HG03103 (cell line): Measurements from ENCODE around the gene ELMO3.

Experiments used
- ATAC-seq: cut with Tn5 transposase; IDR thresholded peaks from one replicate; pipeline ENCODE4 v1.9.1; 2021; ENCODE audit warnings: low read depth; ENCODE audit not compliant: unreplicated experiment

The ELMO3 gene

DNA sequence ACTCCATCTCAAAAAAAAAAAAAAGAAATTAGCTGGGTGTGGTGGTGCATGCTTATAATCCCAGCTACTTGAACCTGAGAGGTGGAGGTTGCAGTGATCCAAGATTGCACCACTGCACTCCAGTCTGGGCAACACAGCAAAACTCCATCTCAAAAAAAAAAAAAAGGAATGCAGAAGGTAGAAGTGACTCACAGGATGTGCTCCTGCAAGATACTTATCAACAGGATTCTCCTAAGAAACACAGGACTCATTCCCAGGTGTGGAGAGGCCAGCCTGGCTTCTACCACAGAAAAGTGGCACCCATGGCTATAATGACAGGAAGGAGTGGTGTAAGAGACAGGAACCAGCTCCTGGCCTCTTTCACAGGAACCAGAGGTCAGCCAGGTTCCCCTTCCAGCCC, 13.8 kb downstream of the ELMO3 start:
- no peak for ATAC-seq

DNA sequence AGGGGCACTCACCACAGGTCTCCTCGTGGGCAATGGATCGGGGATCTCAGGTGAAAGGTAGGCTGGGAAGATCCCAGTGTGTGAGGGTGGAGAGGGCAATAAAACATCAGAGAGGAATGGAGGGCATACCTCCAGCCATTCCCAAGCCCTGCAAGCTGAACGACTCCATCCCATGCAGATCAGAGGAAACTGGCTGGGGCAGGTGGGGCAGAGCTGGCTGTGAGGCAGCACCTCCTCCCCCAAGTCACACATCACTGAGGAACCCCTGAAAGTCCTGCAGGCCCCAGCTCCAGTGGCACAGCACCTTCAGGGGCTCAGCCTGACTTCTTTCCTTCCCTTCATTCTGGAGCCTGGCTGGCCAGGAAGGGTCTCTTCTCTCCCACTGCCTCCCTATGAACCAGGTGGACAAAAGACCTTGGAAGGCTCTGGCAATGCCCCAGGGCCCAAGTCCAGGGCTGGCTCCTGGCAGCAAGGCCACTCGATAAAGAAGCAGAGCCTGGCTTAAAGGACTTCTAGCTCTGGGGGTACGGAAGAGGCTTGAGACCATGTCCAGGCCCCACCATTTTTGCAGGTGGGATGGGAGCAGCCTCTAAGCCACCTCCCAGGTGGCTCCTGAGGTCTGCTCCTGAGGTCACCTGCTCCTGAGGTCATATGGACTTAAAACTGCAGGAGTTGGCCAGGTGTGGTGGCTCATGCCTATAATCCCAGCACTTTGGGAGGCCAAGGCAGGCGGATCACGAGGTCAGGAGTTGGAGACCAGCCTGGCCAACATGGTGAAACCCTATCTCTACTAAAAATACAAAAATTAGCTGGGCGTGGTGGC, 14.5 kb downstream of the ELMO3 start:
- ATAC-seq = no peak

DNA sequence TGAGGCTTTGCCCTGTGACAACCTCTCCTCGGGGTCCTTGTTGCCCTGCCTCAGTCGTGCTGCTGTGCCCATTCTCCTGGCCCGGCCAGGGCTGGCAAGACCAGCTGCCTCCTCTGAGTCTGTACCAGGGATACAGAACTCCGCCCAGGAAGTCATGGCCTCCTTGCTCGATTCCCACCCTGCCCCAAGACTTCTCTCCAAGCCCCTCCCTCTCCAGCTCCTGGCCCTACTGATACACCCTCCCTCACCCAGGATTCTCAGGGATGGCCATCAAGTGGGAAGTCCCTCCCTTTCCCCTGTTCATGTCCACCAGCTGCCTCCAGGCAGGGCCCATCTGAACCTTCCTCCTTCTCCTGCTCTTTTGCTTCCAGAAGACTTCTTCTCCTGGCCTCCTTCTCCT, 16.8 kb downstream of the ELMO3 start:
- no peak for ATAC-seq

DNA sequence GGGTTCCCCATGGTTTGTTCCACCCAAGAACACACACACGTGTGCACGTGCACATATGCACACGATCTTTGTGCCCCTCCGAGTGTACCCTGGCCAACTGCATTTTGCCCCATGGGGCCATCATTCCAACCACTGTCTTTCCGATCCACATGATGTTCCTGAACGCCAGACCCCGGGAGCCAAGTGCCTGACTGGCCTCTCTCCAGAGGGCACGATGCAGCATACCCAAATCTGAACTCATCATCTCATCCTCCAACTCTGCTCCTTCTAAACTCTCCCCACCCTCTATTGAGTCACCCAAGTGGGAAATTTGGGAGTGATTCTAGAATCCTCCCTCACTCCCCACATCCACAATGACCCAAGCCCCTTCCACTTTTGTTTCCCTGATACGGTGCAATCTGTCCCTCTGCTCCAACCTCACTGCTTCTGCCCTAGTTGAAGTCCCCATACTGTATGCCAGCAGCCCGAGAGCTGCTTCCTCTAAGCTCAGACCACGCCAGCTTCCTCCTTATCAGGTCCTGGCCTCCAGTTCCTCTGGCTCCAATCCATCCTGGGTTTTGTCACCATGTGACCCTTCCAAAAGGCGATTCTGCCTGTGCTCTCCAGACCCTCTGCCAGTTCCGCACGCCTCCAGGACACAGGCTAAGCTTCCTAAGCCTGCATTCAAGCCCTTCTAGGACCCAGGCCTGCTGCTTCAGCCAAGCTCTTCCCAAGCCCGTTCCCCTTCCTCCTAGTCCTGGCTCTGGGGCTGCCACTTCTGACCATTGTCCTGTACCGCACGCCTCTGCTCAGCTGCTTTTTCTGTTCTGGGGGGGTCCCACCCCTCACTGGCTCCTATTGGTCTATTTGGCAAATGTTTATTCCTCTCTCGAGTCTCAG, 17.9 kb downstream of the ELMO3 start:
- ATAC-seq = no peak

GRCh38 chr16:67223992-67224391, 25.1 kb downstream of the ELMO3 start:
- ATAC-seq = no peak

GRCh38 chr16:67226295-67226803, 27.4 kb downstream of the ELMO3 start:
- no peak for ATAC-seq

- peak; percentile 94 for ATAC-seq
Observed at GRCh38 chr16:67226804-67227566, 28.1 kb downstream of the ELMO3 start, which contains the start of gene TMEM208. Gene TMEM208 (plus strand): TSS chr16:67227130. CDS start chr16:67227219, 89 bp downstream.

DNA sequence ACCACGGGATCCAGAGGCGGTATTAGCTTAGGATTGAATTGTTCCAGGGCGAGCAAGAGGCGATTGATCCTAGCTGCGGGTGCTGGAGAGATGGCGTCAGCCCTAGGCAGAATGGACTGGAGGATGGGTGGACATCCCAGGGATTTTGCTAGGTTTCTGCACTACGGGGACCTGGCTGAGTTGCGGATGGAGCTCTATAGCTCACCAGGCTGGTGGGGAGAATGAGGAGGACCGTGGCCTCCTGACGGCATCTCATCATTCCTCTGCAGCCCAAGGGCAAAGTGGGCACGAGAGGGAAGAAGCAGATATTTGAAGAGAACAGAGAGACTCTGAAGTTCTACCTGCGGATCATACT, 28.6 kb downstream of the ELMO3 start:
- ATAC-seq = no peak

GRCh38 chr16:67228034-67228785, 29.3 kb downstream of the ELMO3 start:
- no peak for ATAC-seq

DNA sequence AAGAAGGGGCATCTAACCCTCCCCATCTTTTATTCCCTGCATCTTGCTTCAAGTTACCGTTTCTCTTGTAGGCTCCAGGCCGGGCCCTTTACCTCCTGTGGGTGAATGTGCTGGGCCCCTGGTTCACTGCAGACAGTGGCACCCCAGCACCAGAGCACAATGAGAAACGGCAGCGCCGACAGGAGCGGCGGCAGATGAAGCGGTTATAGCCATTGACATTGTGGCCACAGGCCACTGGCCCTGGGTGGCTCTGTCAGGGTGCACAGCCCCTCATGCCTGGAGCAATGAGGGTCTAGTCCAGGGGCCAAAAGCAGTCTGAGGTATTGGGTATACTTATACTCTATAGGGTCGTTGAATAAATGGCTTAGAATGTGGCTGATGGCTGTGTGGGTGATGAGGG, 30.0 kb downstream of the ELMO3 start:
- ATAC-seq = no peak

DNA sequence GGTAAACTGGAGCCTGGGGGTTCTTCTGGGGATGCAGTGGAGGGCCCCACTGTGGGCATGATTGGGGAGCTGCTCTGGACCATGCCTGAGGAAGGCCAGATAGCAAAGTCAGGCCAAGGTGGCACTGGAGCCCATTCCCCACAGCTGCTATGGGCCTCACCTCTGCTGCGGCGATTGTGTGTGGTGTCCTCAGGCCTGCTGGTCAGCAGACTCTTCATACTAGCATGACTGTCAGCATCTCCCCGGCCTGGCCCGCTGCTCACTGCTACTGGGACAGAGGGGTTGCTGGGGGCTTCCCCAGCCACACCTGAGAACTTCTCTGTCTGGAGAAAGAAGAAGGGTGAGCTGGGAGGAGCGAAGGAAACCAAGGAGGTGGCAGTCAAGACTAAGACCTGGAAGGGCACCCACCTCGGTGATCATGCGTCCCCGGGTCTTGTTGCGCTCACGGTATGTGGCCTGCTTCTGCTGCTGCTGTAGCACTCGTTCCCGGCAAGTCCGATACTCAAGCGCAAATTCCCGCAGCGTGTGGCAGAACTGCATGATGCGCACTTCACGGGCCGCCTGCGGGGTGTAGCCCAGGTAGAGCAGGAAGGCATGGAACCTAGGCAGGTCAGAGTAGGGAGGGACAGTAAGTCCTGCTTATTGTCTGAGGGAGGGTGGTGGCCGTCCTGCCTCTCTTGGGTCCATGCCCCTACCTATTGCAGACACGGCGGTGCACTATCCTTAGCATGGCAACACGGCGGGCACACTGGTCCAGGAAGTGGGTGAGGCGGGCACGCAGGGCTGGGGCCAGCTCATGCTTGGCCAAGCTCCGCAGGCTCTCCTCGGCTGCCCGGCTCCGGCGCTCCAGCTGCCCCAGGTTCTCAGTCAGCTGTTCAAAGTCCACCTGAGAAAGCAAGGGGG, 31.2 kb downstream of the ELMO3 start:
- no peak for ATAC-seq

DNA sequence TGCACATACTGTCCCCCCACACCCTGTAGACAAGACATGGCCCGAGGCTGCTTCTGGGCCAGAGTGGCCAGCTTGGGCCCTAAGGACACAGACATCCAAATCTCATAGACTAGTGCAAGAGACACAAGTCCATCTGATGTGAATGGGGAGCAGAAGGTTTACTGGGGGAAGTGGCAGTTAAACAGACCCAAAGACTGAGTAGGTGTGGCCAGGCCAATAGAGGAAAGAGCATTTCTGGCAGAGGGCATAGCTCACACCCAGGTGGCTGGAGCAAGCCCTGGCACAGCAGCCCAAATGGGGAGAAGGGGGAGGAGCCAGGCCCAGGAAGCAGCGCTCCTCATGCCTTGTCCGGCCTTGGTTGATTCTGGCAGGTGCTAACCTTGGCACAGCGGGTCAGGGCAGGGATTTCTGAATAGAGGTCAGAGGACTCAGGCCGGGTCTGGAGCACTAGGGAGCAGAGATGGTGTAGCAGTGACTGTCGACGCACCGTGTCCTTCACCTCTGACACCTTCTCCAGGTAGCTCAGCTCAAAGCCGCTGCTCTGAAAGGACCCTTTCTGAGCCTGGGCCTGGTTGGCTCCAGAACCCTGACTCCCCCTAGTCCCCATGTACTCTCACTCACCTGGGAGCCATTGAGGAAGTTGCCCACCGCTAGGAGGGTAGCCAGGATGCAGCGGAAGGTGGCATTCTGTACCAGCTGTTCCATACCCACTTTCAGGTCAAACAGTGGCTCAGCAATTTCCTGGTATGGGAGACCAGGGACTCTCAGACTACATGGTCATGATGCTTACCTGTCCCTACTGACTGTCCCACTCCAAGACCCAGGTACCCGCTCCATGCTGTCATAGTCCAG, 32.1 kb downstream of the ELMO3 start:
- no peak for ATAC-seq

DNA sequence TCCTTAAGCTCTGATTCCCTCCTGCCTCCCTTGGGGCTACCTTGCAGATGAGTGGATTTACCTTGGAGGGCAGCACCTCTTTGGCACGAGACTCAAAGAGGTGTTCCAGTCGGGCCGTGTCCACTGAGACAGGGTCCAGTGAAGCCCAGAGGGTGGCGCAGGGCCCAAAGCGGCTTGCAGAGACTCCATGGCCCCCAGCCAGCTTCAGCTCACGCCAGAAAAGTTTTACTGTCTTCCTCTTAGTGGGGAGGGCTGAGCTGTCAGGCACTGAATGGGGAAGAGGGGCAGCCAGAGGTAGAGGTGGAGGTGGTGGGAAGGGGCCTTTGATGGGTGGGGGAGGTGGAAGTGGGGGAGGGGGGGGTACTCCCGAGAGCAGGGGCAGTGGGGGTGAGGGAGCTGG, 34.7 kb downstream of the ELMO3 start:
- no peak for ATAC-seq

DNA sequence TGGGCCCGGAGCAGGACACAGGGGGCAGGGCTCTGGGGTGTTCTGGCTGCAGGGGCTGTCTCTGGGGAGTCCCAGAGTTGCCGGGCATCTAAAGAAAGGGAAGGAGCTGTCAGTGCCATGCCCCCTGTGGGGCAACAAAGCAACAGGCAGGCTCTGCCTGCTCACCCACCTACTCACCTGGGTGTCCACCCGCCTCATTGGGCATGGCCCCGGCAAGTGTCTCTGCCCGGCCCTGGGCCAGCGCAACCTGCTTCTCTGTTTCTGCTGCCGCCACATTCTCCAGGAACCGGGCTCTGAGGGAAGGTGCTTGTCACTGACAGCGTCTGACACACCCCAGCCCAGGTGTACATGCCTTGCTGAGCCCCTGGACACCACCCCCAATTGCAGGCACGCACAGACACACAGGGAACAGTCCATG, 35.3 kb downstream of the ELMO3 start:
- ATAC-seq = no peak

- ATAC-seq = no peak
Observed at GRCh38 chr16:67235816-67236562, 37.1 kb downstream of the ELMO3 start.

DNA sequence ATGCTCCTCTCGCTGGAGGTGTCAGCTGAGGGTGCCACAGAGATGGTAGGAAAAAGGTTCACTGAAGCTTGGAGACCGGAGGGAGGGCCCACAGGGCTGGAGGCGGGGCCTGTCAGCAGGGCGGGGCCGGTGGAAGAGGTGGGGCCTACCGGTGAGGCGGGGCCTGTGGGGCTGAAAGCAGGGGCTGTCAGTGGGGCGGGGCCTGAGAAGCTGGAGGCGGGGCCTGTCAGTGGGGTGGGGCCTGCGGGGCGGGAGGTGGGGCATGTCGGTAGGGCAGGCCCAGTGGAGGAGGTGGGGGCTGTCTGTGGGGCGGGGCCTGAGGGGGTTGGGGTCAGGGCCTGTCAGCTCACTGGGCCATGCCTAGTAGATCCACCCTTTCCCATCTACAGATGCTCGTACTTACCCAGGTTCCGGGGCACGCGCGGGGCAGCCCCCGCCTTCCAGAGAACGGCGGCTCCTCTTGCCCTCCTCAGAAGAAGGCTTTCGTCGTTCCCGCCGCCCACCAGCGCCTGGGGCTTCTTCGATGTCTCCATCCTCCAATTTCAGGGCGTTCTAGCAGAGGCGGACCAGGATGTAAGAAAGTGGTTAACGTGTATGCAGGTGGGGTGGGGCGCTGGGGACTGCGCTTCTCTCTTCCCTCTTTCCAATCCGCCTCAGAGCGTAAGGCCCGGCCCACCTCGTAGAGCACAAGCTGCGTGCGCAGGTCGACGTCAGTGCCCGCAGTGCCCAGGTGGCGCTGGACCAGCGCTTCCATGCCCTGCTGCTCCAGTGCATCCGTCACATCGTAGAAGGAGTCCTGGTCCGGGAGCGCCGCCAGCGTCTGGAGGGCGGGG, 37.8 kb downstream of the ELMO3 start:
- ATAC-seq = no peak
